ENCODE measurements around the gene KCNQ1OT1. TPM values are rescaled to one million over a fixed set of nuclear protein-coding genes. Genes with fewer than 3 reads are reported as not detected.

The KCNQ1OT1 gene
- total RNA-seq, 1 donor from 2014 or later = 6.8 TPM

- no peaks in the 10 kb centered on the region for H3K4me1 ChIP-seq (ENCODE audit: control insufficient read depth in 3 of 3, insufficient read depth in 3 of 3, low read length in 3 of 3)
Measured at GRCh38 chr11:2577031-2577990, 122.5 kb downstream of the KCNQ1OT1 start.

DNA sequence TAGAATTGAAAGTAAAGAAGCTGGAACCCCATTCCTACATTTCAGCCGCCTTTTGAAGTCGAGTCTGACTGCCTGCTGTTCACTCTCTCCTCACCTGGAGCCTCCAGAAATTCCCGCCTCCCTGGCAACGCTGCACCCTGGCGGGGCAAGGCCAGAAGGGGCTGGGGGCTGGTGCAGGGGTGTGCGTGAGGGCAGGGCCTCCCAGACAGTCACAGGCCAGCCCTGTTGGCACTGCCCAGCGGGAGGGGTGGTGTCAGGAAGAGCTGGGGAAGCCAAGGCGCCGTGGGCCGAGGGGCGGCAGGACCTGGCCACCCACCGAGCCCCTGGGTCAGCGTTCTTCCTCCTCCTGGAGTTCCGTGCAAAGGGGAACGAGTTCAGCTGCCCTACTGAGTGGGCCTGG, 123.2 kb downstream of the KCNQ1OT1 start:
- Histone ChIP-seq H3K4me1 (ENCODE audit: control insufficient read depth in 3 of 3, insufficient read depth in 3 of 3, low read length in 3 of 3) (no peaks in the 10 kb centered on the region), H3K36me3 (ENCODE audit: control insufficient read depth in 3 of 3, insufficient read depth in 3 of 3, low read length in 3 of 3) (no peaks in the 10 kb centered on the region), H3K4me3 (ENCODE audit: low read length in 3 of 3) (no peak overlapping the region), H3K27me3 (ENCODE audit: control insufficient read depth in 3 of 3, insufficient read depth in 3 of 3, low read length in 3 of 3) (peaks cover 0 to 3% (median 0%) of the 10 kb centered on the region in 3 donors), H3K9ac (ENCODE audit: low read depth in 1 of 3, low read length in 3 of 3) (no peak overlapping the region), H3K9me3 (ENCODE audit: control insufficient read depth in 3 of 3, low read length in 3 of 3) (no peaks in the 10 kb centered on the region), H3K27ac (ENCODE audit: low read depth, low read length) (no peak overlapping the region)

More at GRCh38 chr11:2577031-2577990, 122.5 kb downstream of the KCNQ1OT1 start:
- Histone ChIP-seq H3K27ac (ENCODE audit: low read depth, low read length) (no peak overlapping the region), H3K27me3 (ENCODE audit: control insufficient read depth in 3 of 3, insufficient read depth in 3 of 3, low read length in 3 of 3) (peaks cover 0 to 3% (median 0%) of the 10 kb centered on the region in 3 donors), H3K9ac (ENCODE audit: low read depth in 1 of 3, low read length in 3 of 3) (no peak overlapping the region), H3K36me3 (ENCODE audit: control insufficient read depth in 3 of 3, insufficient read depth in 3 of 3, low read length in 3 of 3) (no peaks in the 10 kb centered on the region), H3K4me3 (ENCODE audit: low read length in 3 of 3) (no peak overlapping the region), H3K9me3 (ENCODE audit: control insufficient read depth in 3 of 3, low read length in 3 of 3) (no peaks in the 10 kb centered on the region)

DNA sequence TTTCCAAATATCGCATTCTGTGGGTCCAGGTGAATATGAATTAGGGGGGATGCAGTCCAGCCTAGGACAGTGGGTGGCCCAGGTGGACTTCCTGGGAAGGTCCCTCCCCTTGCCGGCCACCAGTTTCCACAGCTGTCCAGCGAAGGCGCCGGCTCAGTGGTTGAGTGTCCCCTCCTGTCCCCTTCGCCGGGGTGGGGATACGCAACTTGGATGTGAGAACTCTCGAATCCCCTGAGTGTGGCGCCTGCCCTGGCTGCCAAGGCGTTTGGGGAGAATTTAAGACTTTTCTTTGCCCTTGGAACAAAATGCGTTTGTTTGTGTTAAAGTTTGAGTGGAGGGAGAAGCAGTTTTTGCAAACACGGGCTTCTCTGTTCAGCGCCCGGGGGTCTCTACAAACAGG, 123.7 kb downstream of the KCNQ1OT1 start:
- H3K4me1 ChIP-seq (ENCODE audit: control insufficient read depth in 3 of 3, insufficient read depth in 3 of 3, low read length in 3 of 3) = no peaks in the 10 kb centered on the region
- H3K27me3 ChIP-seq (ENCODE audit: control insufficient read depth in 3 of 3, insufficient read depth in 3 of 3, low read length in 3 of 3) = peaks cover 0 to 3% (median 0%) of the 10 kb centered on the region in 3 donors
- H3K36me3 ChIP-seq (ENCODE audit: control insufficient read depth in 3 of 3, insufficient read depth in 3 of 3, low read length in 3 of 3) = no peaks in the 10 kb centered on the region
- H3K9ac ChIP-seq (ENCODE audit: low read depth in 1 of 3, low read length in 3 of 3) = no peak overlapping the region
- H3K27ac ChIP-seq (ENCODE audit: low read depth, low read length) = no peak overlapping the region
- no peak overlapping the region for H3K4me3 ChIP-seq (ENCODE audit: low read length in 3 of 3)
- no peaks in the 10 kb centered on the region for H3K9me3 ChIP-seq (ENCODE audit: control insufficient read depth in 3 of 3, low read length in 3 of 3)

DNA sequence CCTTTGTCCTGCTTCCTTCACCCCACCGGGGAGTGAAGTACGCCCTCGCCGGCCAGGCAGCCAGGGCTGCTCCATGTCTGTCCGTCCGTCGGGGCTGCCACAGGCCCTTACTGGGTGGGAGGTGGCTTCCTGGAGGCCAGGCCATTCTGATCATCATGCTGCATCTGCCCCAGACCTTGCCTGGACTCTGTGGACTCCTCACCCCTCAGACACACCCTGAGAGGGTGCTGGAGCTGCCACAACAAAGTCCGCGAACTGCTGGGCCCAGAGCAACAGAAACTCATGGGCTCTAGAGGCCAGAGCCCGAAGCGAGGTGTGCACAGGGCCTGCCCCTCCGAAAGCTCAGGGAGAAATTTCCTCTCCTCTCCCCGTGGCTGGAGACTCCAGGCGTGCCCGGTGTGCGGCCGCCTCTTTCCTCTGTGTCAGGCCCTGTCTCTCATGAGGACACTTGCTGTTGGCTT, 124.2 kb downstream of the KCNQ1OT1 start:
- Histone ChIP-seq H3K27ac (ENCODE audit: low read depth, low read length) (no peak overlapping the region), H3K4me1 (ENCODE audit: control insufficient read depth in 3 of 3, insufficient read depth in 3 of 3, low read length in 3 of 3) (no peaks in the 10 kb centered on the region), H3K27me3 (ENCODE audit: control insufficient read depth in 3 of 3, insufficient read depth in 3 of 3, low read length in 3 of 3) (peaks cover 0 to 3% (median 0%) of the 10 kb centered on the region in 3 donors), H3K4me3 (ENCODE audit: low read length in 3 of 3) (no peak overlapping the region), H3K9ac (ENCODE audit: low read depth in 1 of 3, low read length in 3 of 3) (no peak overlapping the region), H3K36me3 (ENCODE audit: control insufficient read depth in 3 of 3, insufficient read depth in 3 of 3, low read length in 3 of 3) (no peaks in the 10 kb centered on the region), H3K9me3 (ENCODE audit: control insufficient read depth in 3 of 3, low read length in 3 of 3) (peaks cover 0 to 3% (median 0%) of the 10 kb centered on the region in 3 donors)

DNA sequence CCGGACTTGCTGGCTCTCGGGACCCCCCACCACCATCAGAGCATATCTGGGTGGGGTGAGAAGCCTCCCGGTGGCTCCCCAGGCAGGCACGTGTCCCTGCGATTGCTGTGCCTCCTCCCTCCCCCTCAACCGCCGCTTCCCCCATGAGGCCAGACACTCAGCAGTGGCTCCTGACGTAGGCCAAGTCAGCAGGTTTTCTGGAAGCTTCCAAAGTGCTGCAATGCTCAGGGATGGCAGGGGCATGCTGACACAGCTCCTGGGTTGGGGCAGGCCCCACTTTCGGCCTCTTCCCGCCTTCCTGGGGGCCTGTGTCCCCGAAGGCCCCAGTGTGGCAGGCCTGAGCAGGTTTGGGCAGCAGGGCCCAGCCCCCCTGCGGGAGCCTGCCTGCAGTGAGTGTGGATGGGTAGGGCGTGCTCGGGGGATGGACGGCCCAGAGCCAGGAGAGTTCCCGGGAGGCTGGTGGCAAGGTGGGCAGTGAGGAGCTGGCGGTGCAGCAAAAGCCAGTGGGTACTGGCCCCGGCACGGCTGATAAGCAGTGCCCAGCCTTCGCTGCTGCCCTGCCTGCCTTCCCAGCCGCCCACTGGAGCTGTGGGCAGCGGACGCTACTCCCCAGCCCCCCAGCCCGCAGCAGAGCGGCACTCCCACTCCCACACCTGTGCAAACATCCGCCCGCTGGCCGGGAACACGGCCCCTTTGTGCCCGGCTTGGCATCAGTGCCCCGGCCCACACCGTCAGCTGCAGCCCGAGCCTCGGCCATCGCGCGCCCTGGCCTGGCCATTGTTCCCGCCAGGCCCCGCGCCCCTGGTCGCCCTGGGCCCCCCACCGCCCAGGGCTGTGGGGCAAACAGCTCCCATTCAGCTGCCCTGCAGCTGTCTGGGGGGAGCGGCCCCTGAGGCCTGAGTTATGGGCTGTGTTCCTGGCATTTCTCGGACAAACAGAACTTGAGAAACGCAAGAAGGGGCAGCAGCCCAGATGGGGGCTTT, 125.0 kb downstream of the KCNQ1OT1 start:
- H3K27ac ChIP-seq (ENCODE audit: low read depth, low read length) = no peak overlapping the region
- no peak overlapping the region for H3K9ac ChIP-seq (ENCODE audit: low read depth in 1 of 3, low read length in 3 of 3)
- no peak overlapping the region for H3K4me3 ChIP-seq (ENCODE audit: low read length in 3 of 3)
- H3K27me3 ChIP-seq (ENCODE audit: control insufficient read depth in 3 of 3, insufficient read depth in 3 of 3, low read length in 3 of 3) = peaks cover 0 to 3% (median 0%) of the 10 kb centered on the region in 3 donors
- peaks cover 0 to 3% (median 0%) of the 10 kb centered on the region in 3 donors for H3K9me3 ChIP-seq (ENCODE audit: control insufficient read depth in 3 of 3, low read length in 3 of 3)
- no peaks in the 10 kb centered on the region for H3K4me1 ChIP-seq (ENCODE audit: control insufficient read depth in 3 of 3, insufficient read depth in 3 of 3, low read length in 3 of 3)
- H3K36me3 ChIP-seq (ENCODE audit: control insufficient read depth in 3 of 3, insufficient read depth in 3 of 3, low read length in 3 of 3) = no peaks in the 10 kb centered on the region

DNA sequence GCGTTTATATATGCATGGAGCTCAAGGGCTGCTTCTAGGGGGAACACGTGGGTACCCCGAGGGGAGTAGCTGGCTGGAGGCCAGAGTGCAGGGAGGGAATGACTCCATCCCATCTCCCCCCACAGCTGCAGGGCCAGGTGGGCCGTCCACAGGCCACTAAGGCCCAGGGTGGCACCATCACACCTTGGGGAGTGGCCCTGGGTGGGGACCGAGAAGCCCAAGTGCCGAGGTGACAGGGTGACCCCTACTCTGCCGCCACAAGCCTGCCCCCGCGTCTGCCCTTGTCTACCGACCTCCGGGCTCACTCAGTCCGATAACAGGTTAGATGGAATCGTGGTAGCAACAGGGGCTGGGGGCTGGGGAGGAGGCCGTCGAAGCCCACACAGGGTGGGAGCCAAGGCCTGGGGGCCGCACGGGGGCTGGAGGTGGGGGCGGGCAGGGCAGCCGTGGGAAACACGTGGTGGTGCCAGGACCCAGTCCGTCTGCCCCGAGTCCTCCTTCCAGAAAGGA, 125.7 kb downstream of the KCNQ1OT1 start:
- H3K27ac ChIP-seq (ENCODE audit: low read depth, low read length) = no peak overlapping the region
- H3K9me3 ChIP-seq (ENCODE audit: control insufficient read depth in 3 of 3, low read length in 3 of 3) = peaks cover 0 to 3% (median 0%) of the 10 kb centered on the region in 3 donors
- H3K9ac ChIP-seq (ENCODE audit: low read depth in 1 of 3, low read length in 3 of 3) = no peak overlapping the region
- no peak overlapping the region for H3K4me3 ChIP-seq (ENCODE audit: low read length in 3 of 3)
- H3K4me1 ChIP-seq (ENCODE audit: control insufficient read depth in 3 of 3, insufficient read depth in 3 of 3, low read length in 3 of 3) = no peaks in the 10 kb centered on the region
- no peaks in the 10 kb centered on the region for H3K36me3 ChIP-seq (ENCODE audit: control insufficient read depth in 3 of 3, insufficient read depth in 3 of 3, low read length in 3 of 3)
- H3K27me3 ChIP-seq (ENCODE audit: control insufficient read depth in 3 of 3, insufficient read depth in 3 of 3, low read length in 3 of 3) = peaks cover 0 to 3% (median 0%) of the 10 kb centered on the region in 3 donors

DNA sequence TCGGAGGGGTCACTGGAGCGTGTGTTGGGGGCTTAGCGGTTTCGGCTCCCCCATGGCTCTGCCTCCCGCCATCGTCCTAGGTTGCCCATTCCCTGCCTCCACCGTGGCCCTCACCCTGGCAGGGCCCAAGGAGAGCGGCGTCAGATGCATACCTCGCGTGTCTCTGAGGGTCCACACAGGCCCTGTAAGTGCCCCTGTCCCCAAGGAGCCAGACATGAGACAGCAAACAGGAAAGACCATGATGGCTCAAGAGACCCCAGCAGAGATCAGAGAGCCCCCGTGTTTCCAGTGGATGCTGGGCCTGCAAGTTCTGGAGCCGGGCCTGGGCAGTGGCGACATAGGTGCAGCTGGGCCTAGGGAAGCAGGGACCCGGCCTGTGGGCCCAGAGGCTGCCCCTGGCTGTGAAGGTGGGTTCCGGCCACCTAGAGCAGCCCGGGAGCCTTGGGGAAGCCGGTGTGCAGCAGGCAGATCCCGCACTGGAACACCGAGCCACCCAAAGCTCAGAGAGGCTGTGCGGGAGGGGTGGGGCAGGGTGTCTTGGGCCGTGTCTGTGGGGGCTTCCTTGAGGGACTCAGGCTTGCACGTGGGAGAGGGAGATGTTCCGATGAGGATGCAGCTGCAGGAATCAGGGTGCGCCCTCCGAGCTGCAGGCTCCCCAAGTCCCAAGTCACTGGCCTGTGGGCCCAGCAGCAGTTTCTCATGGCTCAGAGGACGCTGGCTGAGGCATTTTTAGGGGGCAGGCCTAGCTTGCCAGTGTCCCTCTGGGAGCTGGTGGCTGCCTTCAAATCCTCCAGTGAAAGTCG, 126.4 kb downstream of the KCNQ1OT1 start:
- H3K9ac ChIP-seq (ENCODE audit: low read depth in 1 of 3, low read length in 3 of 3) = no peak overlapping the region
- no peak overlapping the region for H3K4me3 ChIP-seq (ENCODE audit: low read length in 3 of 3)
- no peak overlapping the region for H3K27ac ChIP-seq (ENCODE audit: low read depth, low read length)
- H3K27me3 ChIP-seq (ENCODE audit: control insufficient read depth in 3 of 3, insufficient read depth in 3 of 3, low read length in 3 of 3) = peaks cover 0 to 3% (median 0%) of the 10 kb centered on the region in 3 donors
- H3K36me3 ChIP-seq (ENCODE audit: control insufficient read depth in 3 of 3, insufficient read depth in 3 of 3, low read length in 3 of 3) = no peaks in the 10 kb centered on the region
- peaks cover 0 to 3% (median 0%) of the 10 kb centered on the region in 3 donors for H3K9me3 ChIP-seq (ENCODE audit: control insufficient read depth in 3 of 3, low read length in 3 of 3)
- H3K4me1 ChIP-seq (ENCODE audit: control insufficient read depth in 3 of 3, insufficient read depth in 3 of 3, low read length in 3 of 3) = no peaks in the 10 kb centered on the region

- no peaks in the 10 kb centered on the region for H3K36me3 ChIP-seq (ENCODE audit: control insufficient read depth in 3 of 3, insufficient read depth in 3 of 3, low read length in 3 of 3)
- peaks cover 0 to 3% (median 0%) of the 10 kb centered on the region in 3 donors for H3K9me3 ChIP-seq (ENCODE audit: control insufficient read depth in 3 of 3, low read length in 3 of 3)
- no peak overlapping the region for H3K9ac ChIP-seq (ENCODE audit: low read depth in 1 of 3, low read length in 3 of 3)
- no peaks in the 10 kb centered on the region for H3K4me1 ChIP-seq (ENCODE audit: control insufficient read depth in 3 of 3, insufficient read depth in 3 of 3, low read length in 3 of 3)
- H3K27ac ChIP-seq (ENCODE audit: low read depth, low read length) = no peak overlapping the region
- no peak overlapping the region for H3K4me3 ChIP-seq (ENCODE audit: low read length in 3 of 3)
- H3K27me3 ChIP-seq (ENCODE audit: control insufficient read depth in 3 of 3, insufficient read depth in 3 of 3, low read length in 3 of 3) = peaks cover 0 to 3% (median 0%) of the 10 kb centered on the region in 3 donors
Measured at GRCh38 chr11:2572491-2573239, 127.1 kb downstream of the KCNQ1OT1 start.

All from skeletal muscle tissue (tissue), 4 donors.